SK-N-SH (cell line): ENCODE measurements around the gene TRAPPC2L.

Source experiments
- MXI1 ChIP-seq: IDR thresholded peaks from 2 replicates; pipeline ENCODE4 v1.6.1; 2012; ENCODE audit warnings: mild to moderate bottlenecking, low read depth, low read length, improper control_type of control experiment
- YY1 ChIP-seq: IDR thresholded peaks from 2 replicates; pipeline ENCODE4 v1.4.0; 2012; ENCODE audit warnings: low read depth, mild to moderate bottlenecking
- TF ChIP-seq, protein P1 (sequence below): fragments of 200-600 bp; sonication (generic); IDR thresholded peaks from 2 replicates; pipeline ENCODE4 v1.6.1; 2017; ENCODE audit warnings: antibody characterized with exemption, mild to moderate bottlenecking, moderate library complexity

DNA sequence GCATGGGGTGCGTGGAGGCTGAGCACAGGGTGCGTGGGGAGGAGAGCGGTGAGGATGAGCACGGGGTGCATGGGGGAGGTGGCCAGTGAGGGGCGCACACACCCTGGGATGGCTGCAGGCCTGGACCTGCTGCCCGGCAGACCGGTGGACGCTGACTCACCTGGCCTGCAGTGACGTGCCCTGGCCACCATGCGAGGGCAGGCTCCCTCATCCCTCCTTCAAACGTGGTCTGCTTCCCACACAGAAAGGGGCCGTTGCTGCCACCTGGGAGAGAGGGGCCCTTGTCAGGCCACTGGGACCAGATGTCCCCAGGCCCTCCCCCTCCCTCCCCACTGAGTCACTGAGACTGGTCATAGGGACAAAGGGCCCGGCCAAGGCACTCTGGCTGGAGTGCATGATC is 25.1 kb upstream of the TRAPPC2L start:
- no peak for TF ChIP-seq YY1
- no peak for TF ChIP-seq MXI1
- TF ChIP-seq, protein P1, sequence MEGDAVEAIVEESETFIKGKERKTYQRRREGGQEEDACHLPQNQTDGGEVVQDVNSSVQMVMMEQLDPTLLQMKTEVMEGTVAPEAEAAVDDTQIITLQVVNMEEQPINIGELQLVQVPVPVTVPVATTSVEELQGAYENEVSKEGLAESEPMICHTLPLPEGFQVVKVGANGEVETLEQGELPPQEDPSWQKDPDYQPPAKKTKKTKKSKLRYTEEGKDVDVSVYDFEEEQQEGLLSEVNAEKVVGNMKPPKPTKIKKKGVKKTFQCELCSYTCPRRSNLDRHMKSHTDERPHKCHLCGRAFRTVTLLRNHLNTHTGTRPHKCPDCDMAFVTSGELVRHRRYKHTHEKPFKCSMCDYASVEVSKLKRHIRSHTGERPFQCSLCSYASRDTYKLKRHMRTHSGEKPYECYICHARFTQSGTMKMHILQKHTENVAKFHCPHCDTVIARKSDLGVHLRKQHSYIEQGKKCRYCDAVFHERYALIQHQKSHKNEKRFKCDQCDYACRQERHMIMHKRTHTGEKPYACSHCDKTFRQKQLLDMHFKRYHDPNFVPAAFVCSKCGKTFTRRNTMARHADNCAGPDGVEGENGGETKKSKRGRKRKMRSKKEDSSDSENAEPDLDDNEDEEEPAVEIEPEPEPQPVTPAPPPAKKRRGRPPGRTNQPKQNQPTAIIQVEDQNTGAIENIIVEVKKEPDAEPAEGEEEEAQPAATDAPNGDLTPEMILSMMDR = no peak
